PC-3 (cell line): Measurements from ENCODE around the gene CCR1. TPM values are rescaled to one million over a fixed set of nuclear protein-coding genes. Genes with fewer than 3 reads are reported as not detected.
"Not testable (repeated sequence)": the region's sequence is repeated elsewhere in the genome, so short reads cannot be mapped to it uniquely, and the experiment has no call there.

Experiments
- ATAC-seq: fragments of 200-7000 bp; cut with Tn5 transposase; 2 replicates; pipeline ENCODE4 v1.9.1; 2020; ENCODE audit warnings: mild to moderate bottlenecking, moderate library complexity
- BruUV-seq: library from RNA; stranded (reverse); fragments of 400-500 nt; replicated peaks from 2 replicates; lab custom pipeline; 2021; lab: Mats Ljungman, UMichigan
- CTCF ChIA-PET: fragments of 300-600 bp; sonication (Branson Sonifier 250); formaldehyde crosslinking; loops from one replicate; lab custom pipeline; 2022; ENCODE audit warnings: antibody characterized with exemption; lab: Charles Lee
- POLR2A ChIA-PET: fragments of 300-600 bp; sonication (Branson Sonifier 250); formaldehyde crosslinking; loops from one replicate; lab custom pipeline; 2022; ENCODE audit warnings: antibody characterized with exemption; ENCODE audit not compliant: unreplicated experiment; lab: Charles Lee
- DNase-seq: peaks from one replicate; pipeline ENCODE4 v3.0.0-alpha.2; 2015
- H2AFZ ChIP-seq: fragments of 300-600 bp; sonication (generic); 2 replicates; pipeline ENCODE4 v1.6.0; 2016; ENCODE audit warnings: antibody characterized with exemption, low read length
- H3F3A ChIP-seq: fragments of 300-600 bp; sonication (generic); one replicate; pipeline ENCODE4 v1.6.0; 2017; ENCODE audit warnings: antibody characterized with exemption, low read length, control low read depth, mild to moderate bottlenecking; ENCODE audit not compliant: unreplicated experiment
- H3K27ac ChIP-seq: fragments of 300-600 bp; sonication (generic); 2 replicates; pipeline ENCODE4 v1.5.1; 2016; ENCODE audit warnings: mild to moderate bottlenecking, low read length
- H3K27me3 ChIP-seq: fragments of 300-600 bp; sonication (generic); 2 replicates; pipeline ENCODE4 v1.6.1; 2016; ENCODE audit warnings: low read length, mixed read lengths
- H3K36me3 ChIP-seq: fragments of 300-600 bp; sonication (generic); 2 replicates; pipeline ENCODE4 v1.6.1; 2016; ENCODE audit warnings: low read depth, mixed run types, low read length, mixed read lengths
- H3K4me1 ChIP-seq: fragments of 300-600 bp; sonication (generic); 2 replicates; pipeline ENCODE4 v1.5.1; 2016; ENCODE audit warnings: low read length; ENCODE audit not compliant: insufficient read depth
- H3K4me2 ChIP-seq: fragments of 300-600 bp; sonication (generic); 2 replicates; pipeline ENCODE4 v1.6.0; 2016; ENCODE audit warnings: low read length
- H3K4me3 ChIP-seq: fragments of 300-600 bp; sonication (generic); 2 replicates; pipeline ENCODE4 v1.5.1; 2016; ENCODE audit warnings: mild to moderate bottlenecking, low read length, mixed read lengths
- H3K79me2 ChIP-seq: fragments of 300-600 bp; sonication (generic); 2 replicates; pipeline ENCODE4 v1.6.1; 2017; ENCODE audit warnings: low read length, mixed read lengths
- H3K9ac ChIP-seq: fragments of 300-600 bp; sonication (generic); 2 replicates; pipeline ENCODE4 v1.6.0; 2016; ENCODE audit warnings: mild to moderate bottlenecking, low read length
- H3K9me2 ChIP-seq: fragments of 300-600 bp; sonication (generic); replicated peaks from 2 replicates; pipeline ENCODE4 v1.6.1; 2016; ENCODE audit warnings: mixed run types, low read length, mixed read lengths
- H3K9me3 ChIP-seq: fragments of 300-600 bp; sonication (generic); 2 replicates; pipeline ENCODE4 v1.6.1; 2016; ENCODE audit warnings: low read length, mixed read lengths
- H4K20me1 ChIP-seq: fragments of 300-600 bp; sonication (generic); 2 replicates; pipeline ENCODE4 v1.6.1; 2016; ENCODE audit warnings: low read length, mixed read lengths
- CTCF ChIP-seq: fragments of 300-600 bp; sonication (generic); conservative IDR thresholded peaks from 2 replicates; pipeline ENCODE4 v1.5.1; 2017; ENCODE audit warnings: antibody characterized with exemption, low read depth, mild to moderate bottlenecking, low read length
- EZH2 ChIP-seq: fragments of 300-600 bp; sonication (generic); IDR thresholded peaks from one replicate; pipeline ENCODE4 v1.6.1; 2017; ENCODE audit warnings: antibody characterized with exemption, mild to moderate bottlenecking, low read length; ENCODE audit not compliant: unreplicated experiment
- EZH2phosphoT487 ChIP-seq: fragments of 300-600 bp; sonication (generic); IDR thresholded peaks from 2 replicates; pipeline ENCODE4 v1.6.1; 2018; ENCODE audit warnings: mild to moderate bottlenecking, antibody characterized with exemption, low read length, borderline replicate concordance
- intact Hi-C: fragments of 100-400 bp; cut with micrococcal nuclease; formaldehyde crosslinking; loops from 2 replicates; pipeline ENCODE4 v1.9.0; 2023
- total RNA-seq: library from RNA; depleted of rRNA; stranded (reverse); fragments of >200 nt; gene quantifications from 2 replicates; pipeline ENCODE4 v1.2.3, GENCODE V29; 2014

Gene CCR1
- total RNA-seq, 1 experiment from 2014 or later: 0.15 TPM

- H3K27ac ChIP-seq: no peak overlapping the region
- H3K36me3 ChIP-seq: no peaks in the 10 kb centered on the region
- H3K27me3 ChIP-seq: no peaks in the 10 kb centered on the region
- CTCF ChIA-PET: no interaction called here
- POLR2A ChIA-PET: no interaction called here
- H3K9me2 ChIP-seq: no peaks in the 10 kb centered on the region
- H3K9me3 ChIP-seq: no peaks in the 10 kb centered on the region
- no peak for TF ChIP-seq EZH2phosphoT487
- no peak for TF ChIP-seq CTCF
- TF ChIP-seq EZH2: no peak
- no TSS peak for BruUV-seq
- intact Hi-C loops: no loop called here
- H3F3A ChIP-seq: no peaks in the 10 kb centered on the region
- no peak overlapping the region for H3K4me3 ChIP-seq
- DNase-seq (no peak), ATAC-seq (no peak)
- H3K4me1 ChIP-seq: peaks cover 31% of the 10 kb centered on the region
- H3K9ac ChIP-seq: no peak overlapping the region
- H3K4me2 ChIP-seq: no peak overlapping the region
- no peaks in the 10 kb centered on the region for H4K20me1 ChIP-seq
- H2AFZ ChIP-seq: no peak overlapping the region
- no peaks in the 10 kb centered on the region for H3K79me2 ChIP-seq
Measured at GRCh38 chr3:46212101-46212500, 4.0 kb upstream of the CCR1 start.

GRCh38 chr3:46209746-46210470, 1.8 kb upstream of the CCR1 start:
- Histone ChIP-seq H4K20me1 (no peaks in the 10 kb centered on the region), H3K27me3 (no peaks in the 10 kb centered on the region), H3K27ac (no peak overlapping the region), H3K36me3 (no peaks in the 10 kb centered on the region), H3K9me3 (no peaks in the 10 kb centered on the region), H3K4me3 (no peak overlapping the region), H3K4me1 (peaks cover 11% of the 10 kb centered on the region), H3F3A (no peaks in the 10 kb centered on the region), H3K4me2 (no peak overlapping the region), H2AFZ (no peak overlapping the region), H3K9ac (no peak overlapping the region), H3K9me2 (no peaks in the 10 kb centered on the region), H3K79me2 (no peaks in the 10 kb centered on the region)
- no peak for ATAC-seq
- ChIA-PET POLR2A (no interaction called here), CTCF (interaction anchor here (1.3 kb wide), 1 partner anchor 162 kb away, joined by 5 read pairs; no protein-coding TSS in a partner anchor)
- intact Hi-C loops: loop anchor here (2.0 kb wide), 3 partner anchors 107 to 159 kb away; no protein-coding TSS in a partner anchor
- DNase-seq: no peak
- TF ChIP-seq EZH2phosphoT487: no peak
- no peak for TF ChIP-seq EZH2
- no peak for TF ChIP-seq CTCF
- no TSS peak for BruUV-seq

DNA sequence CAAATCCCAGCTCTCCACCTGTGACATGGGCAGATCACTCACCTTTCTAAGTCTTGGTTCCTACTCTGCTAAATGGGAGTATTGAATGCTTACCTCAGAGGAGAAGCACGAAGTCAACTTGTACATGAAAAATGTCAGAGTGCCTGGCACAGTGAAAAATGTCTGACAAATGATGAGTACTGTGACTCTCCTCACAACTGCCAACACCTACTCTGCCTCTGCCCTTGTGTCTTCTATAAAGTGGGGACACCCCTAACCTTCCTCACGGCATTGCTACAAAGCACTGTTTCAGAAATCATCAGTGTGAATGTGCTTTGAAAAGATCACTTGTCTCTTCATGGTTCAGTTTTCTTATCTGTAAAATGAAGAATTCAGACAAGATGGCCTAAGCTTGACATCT, 940 bp upstream of the CCR1 start:
- Histone ChIP-seq H2AFZ (no peak overlapping the region), H3K9ac (no peak overlapping the region), H3K27ac (no peak overlapping the region), H3F3A (no peaks in the 10 kb centered on the region), H3K9me3 (no peaks in the 10 kb centered on the region), H3K79me2 (no peaks in the 10 kb centered on the region), H3K27me3 (no peaks in the 10 kb centered on the region), H3K36me3 (no peaks in the 10 kb centered on the region), H3K4me1 (peaks cover 5% of the 10 kb centered on the region; the same call in 1 of the 2 replicates), H3K9me2 (no peaks in the 10 kb centered on the region), H3K4me2 (no peak overlapping the region), H4K20me1 (no peaks in the 10 kb centered on the region), H3K4me3 (no peak overlapping the region)
- no peak for DNase-seq
- TF ChIP-seq EZH2phosphoT487: no peak
- TF ChIP-seq CTCF: no peak
- TF ChIP-seq EZH2: no peak
- ChIA-PET POLR2A (no interaction called here), CTCF (interaction anchor here (0.5 to 1.6 kb wide), 7 partner anchors 95 to 280 kb away, joined by 3 to 6 read pairs (median 3); no protein-coding TSS in a partner anchor)
- no TSS peak for BruUV-seq
- no peak for ATAC-seq
- intact Hi-C loops: loop anchor here (2.0 kb wide), 3 partner anchors 106 to 160 kb away; no protein-coding TSS in a partner anchor

- H3K9me3 ChIP-seq, H3K9me2 ChIP-seq, H3K27me3 ChIP-seq, H2AFZ ChIP-seq, H3K4me2 ChIP-seq, H3K4me1 ChIP-seq, H3K79me2 ChIP-seq, H3F3A ChIP-seq, H3K9ac ChIP-seq, H3K4me3 ChIP-seq, POLR2A ChIA-PET, H4K20me1 ChIP-seq, intact Hi-C loops, BruUV-seq, H3K27ac ChIP-seq, ATAC-seq, DNase-seq, H3K36me3 ChIP-seq: not testable (repeated sequence)
- CTCF ChIA-PET: interaction anchor here (0.6 to 1.2 kb wide), 4 partner anchors 9 to 128 kb away, joined by 3 to 5 read pairs (median 3); no protein-coding TSS in a partner anchor
Measured at GRCh38 chr3:46207514-46207913, 599 bp downstream of the CCR1 start.
